ENCODE data around the gene OR5M11. TPM values are rescaled to one million over a fixed set of nuclear protein-coding genes. Genes with fewer than 3 reads are reported as not detected.

OR5M11 gene
- total and polyA plus RNA-seq, 7 experiments from 2014 or later: not detected

DNA sequence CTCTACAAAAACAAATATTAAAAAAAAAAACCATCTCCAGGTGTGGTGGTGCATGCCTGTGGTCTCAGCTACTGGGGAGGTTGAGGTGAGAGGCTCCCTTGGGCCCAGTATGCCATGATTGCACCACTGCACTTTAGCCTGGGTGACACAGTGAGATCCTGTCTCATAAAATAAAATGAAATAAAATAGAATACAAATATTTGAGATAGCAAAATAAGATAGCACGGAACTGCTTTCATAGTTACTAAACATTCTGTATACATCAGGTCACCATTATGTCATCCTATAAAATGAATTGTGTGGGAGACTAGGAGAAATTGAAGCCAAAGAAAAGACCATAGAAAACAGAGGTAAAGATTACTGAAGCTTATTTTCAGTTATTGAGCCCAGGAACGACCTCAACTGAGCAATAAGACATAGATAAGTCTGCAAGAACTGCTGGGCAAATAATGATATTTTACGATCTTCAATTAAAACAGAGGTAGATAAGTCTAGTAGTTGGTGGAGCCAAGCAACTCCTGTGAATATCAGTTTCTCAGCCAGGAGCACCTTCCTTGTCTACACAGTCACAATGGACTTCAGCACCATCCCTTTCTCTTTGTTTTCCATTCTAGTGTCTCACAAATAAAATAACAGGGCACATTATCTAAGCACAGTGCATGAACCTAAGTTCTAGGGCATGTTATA is 9.9 kb downstream of the OR5M11 start:
- no peaks in the 10 kb centered on the region for H3K4me1 ChIP-seq (ENCODE audit: control insufficient read depth in 2 of 2, insufficient read depth in 2 of 2, low read length in 2 of 2)
- ATAC-seq (no peak), DNase-seq (no peak)
- H3K9me3 ChIP-seq (ENCODE audit: control insufficient read depth in 2 of 3, low read length in 3 of 3): peaks cover 0 to 3% (median 0%) of the 10 kb centered on the region in 3 experiments
- no peak overlapping the region for H3K4me3 ChIP-seq (ENCODE audit: low read length)
- ChIA-PET POLR2A (no interaction called here), CTCF (no interaction called here)
- Mint-ChIP-seq H3K27ac (no peak overlapping the region), H3K4me1 (no peaks in the 10 kb centered on the region), H3K27me3 (no peaks in the 10 kb centered on the region), H3K36me3 (no peaks in the 10 kb centered on the region), H3K9me3 (peaks cover 0 to 22% (median 4%) of the 10 kb centered on the region in 11 donors), H3K4me3 (no peak overlapping the region)
- H3K27ac ChIP-seq (ENCODE audit: low read depth, low read length): no peak overlapping the region
- no peaks in the 10 kb centered on the region for H3K36me3 ChIP-seq (ENCODE audit: control insufficient read depth in 2 of 3, insufficient read depth in 3 of 3, low read length in 3 of 3)
- no peaks in the 10 kb centered on the region for H3K27me3 ChIP-seq (ENCODE audit: control insufficient read depth in 2 of 2, insufficient read depth in 2 of 2, low read length in 2 of 2)
- intact Hi-C loops (cut with micrococcal nuclease): no loop called here

DNA sequence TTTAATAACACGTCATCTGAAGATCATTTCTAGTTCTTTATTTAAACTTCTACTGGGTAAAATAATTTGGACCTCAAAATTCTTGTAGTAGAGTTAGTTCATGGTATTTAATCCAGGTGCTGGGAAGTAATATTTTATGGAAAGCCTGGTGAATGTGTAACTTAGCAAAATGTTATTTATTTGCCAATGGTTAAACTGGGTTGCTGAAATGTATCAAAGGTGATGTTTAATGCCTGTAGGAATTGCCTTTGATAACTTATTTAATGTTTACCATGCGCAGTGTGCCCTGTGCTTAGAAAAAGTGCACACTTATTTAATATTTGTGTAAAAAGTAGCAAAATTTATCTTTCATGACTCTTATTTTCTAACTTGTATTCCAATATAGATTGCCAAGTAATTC is 11.2 kb downstream of the OR5M11 start:
- ChIA-PET POLR2A (no interaction called here), CTCF (no interaction called here)
- Histone ChIP-seq H3K9me3 (ENCODE audit: control insufficient read depth in 2 of 3, low read length in 3 of 3) (peaks cover 0 to 3% (median 0%) of the 10 kb centered on the region in 3 experiments), H3K4me3 (ENCODE audit: low read length) (no peak overlapping the region), H3K4me1 (ENCODE audit: control insufficient read depth in 2 of 2, insufficient read depth in 2 of 2, low read length in 2 of 2) (no peaks in the 10 kb centered on the region), H3K27ac (ENCODE audit: low read depth, low read length) (no peak overlapping the region), H3K27me3 (ENCODE audit: control insufficient read depth in 2 of 2, insufficient read depth in 2 of 2, low read length in 2 of 2) (no peaks in the 10 kb centered on the region), H3K36me3 (ENCODE audit: control insufficient read depth in 2 of 3, insufficient read depth in 3 of 3, low read length in 3 of 3) (no peaks in the 10 kb centered on the region)
- intact Hi-C loops (cut with micrococcal nuclease): no loop called here
- Mint-ChIP-seq H3K27me3 (no peaks in the 10 kb centered on the region), H3K27ac (no peak overlapping the region), H3K9me3 (peaks cover 0 to 24% (median 3%) of the 10 kb centered on the region in 11 donors), H3K4me3 (no peak overlapping the region), H3K36me3 (no peaks in the 10 kb centered on the region), H3K4me1 (no peaks in the 10 kb centered on the region)
- DNase-seq (no peak), ATAC-seq (no peak)

DNA sequence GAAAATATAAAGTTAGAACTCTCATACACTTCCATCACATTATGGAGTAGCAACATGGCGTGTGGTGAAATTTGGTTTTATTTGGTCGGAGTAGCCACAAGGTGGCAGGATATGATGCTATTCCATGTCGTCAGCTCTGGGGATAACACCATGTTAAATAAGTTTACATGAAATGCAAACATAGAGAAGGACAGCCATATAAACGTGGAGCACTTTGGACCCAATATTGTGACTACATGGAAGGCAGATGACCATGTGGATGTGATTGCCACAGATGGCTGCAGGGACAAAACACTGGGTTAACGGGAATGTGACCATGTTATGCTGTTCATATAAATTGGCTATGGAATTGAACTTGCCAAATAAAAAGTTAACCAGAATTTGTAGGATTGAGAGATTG is 21.0 kb downstream of the OR5M11 start:
- no peak overlapping the region for H3K4me3 Mint-ChIP-seq
- no peak overlapping the region for H3K4me3 ChIP-seq (ENCODE audit: low read length)
- H3K27me3 Mint-ChIP-seq: no peaks in the 10 kb centered on the region
- H3K9me3 Mint-ChIP-seq: peaks cover 0 to 24% (median 6%) of the 10 kb centered on the region in 11 donors
- no peak for ATAC-seq
- no peak overlapping the region for H3K27ac ChIP-seq (ENCODE audit: low read depth, low read length)
- POLR2A ChIA-PET: no interaction called here
- H3K36me3 Mint-ChIP-seq: peaks cover 0 to 5% (median 0%) of the 10 kb centered on the region in 5 donors
- no peak for DNase-seq
- no peaks in the 10 kb centered on the region for H3K9me3 ChIP-seq (ENCODE audit: control insufficient read depth in 2 of 3, low read length in 3 of 3)
- intact Hi-C loops (cut with micrococcal nuclease): no loop called here
- H3K27me3 ChIP-seq (ENCODE audit: control insufficient read depth in 2 of 2, insufficient read depth in 2 of 2, low read length in 2 of 2): no peaks in the 10 kb centered on the region
- CTCF ChIA-PET: no interaction called here
- no peaks in the 10 kb centered on the region for H3K4me1 Mint-ChIP-seq
- no peak overlapping the region for H3K27ac Mint-ChIP-seq
- no peaks in the 10 kb centered on the region for H3K36me3 ChIP-seq (ENCODE audit: control insufficient read depth in 2 of 3, insufficient read depth in 3 of 3, low read length in 3 of 3)
- H3K4me1 ChIP-seq (ENCODE audit: control insufficient read depth in 2 of 2, insufficient read depth in 2 of 2, low read length in 2 of 2): no peaks in the 10 kb centered on the region

DNA sequence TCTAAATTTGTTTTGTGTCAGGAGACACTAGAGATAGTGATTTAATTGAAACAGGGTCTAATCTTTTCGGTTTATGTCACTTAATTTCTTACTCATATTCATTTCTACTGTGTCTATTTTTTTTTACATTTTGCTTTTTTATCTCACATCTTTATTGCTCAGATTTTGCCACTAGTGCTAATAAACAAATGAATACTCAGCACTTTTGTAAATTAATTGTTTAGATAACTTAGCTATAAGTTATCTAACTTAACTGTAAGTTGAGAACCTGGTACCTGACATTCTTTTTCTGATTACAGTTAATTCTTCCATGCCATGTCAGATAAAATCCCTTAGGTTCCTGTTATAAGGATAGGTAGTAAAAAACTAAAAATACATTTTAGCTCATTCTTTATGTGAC is 29.8 kb downstream of the OR5M11 start:
- Histone ChIP-seq H3K36me3 (ENCODE audit: control insufficient read depth in 2 of 3, insufficient read depth in 3 of 3, low read length in 3 of 3) (no peaks in the 10 kb centered on the region), H3K9me3 (ENCODE audit: control insufficient read depth in 2 of 3, low read length in 3 of 3) (no peaks in the 10 kb centered on the region), H3K4me1 (ENCODE audit: control insufficient read depth in 2 of 2, insufficient read depth in 2 of 2, low read length in 2 of 2) (no peaks in the 10 kb centered on the region), H3K27ac (ENCODE audit: low read depth, low read length) (no peak overlapping the region), H3K27me3 (ENCODE audit: control insufficient read depth in 2 of 2, insufficient read depth in 2 of 2, low read length in 2 of 2) (no peaks in the 10 kb centered on the region), H3K4me3 (ENCODE audit: low read length) (no peak overlapping the region)
- no peak for ATAC-seq
- ChIA-PET POLR2A (no interaction called here), CTCF (no interaction called here)
- Mint-ChIP-seq H3K27me3 (no peaks in the 10 kb centered on the region), H3K4me1 (no peaks in the 10 kb centered on the region), H3K36me3 (no peaks in the 10 kb centered on the region), H3K27ac (no peak overlapping the region), H3K9me3 (peaks cover 0 to 21% (median 6%) of the 10 kb centered on the region in 11 donors), H3K4me3 (no peak overlapping the region)
- intact Hi-C loops (cut with micrococcal nuclease): no loop called here
- no peak for DNase-seq

DNA sequence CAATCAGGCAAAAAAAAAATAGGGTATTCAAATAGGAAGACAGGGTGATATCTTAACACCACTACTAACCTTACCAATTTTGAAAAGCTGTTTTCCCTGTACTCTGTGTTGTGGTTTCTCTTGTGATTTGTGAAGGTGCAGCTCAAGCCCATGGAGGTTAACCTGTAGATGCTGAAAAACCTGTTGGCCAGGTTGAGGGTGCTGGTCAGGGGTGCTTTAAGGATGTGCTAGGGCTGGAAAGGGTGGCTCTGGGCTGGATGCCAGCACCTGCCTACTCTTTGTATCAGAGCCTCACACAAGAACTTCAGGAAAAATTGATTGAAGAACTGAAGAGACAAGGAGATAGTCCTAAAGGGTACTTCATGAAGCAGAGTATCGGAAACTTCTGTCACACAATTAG is 33.6 kb downstream of the OR5M11 start:
- H3K9me3 Mint-ChIP-seq: peaks cover 0 to 22% (median 6%) of the 10 kb centered on the region in 11 donors
- H3K4me3 Mint-ChIP-seq: no peak overlapping the region
- no peaks in the 10 kb centered on the region for H3K36me3 Mint-ChIP-seq
- Histone ChIP-seq H3K9me3 (ENCODE audit: control insufficient read depth in 2 of 3, low read length in 3 of 3) (no peaks in the 10 kb centered on the region), H3K36me3 (ENCODE audit: control insufficient read depth in 2 of 3, insufficient read depth in 3 of 3, low read length in 3 of 3) (no peaks in the 10 kb centered on the region), H3K27ac (ENCODE audit: low read depth, low read length) (no peak overlapping the region), H3K4me3 (ENCODE audit: low read length) (no peak overlapping the region), H3K27me3 (ENCODE audit: control insufficient read depth in 2 of 2, insufficient read depth in 2 of 2, low read length in 2 of 2) (no peaks in the 10 kb centered on the region), H3K4me1 (ENCODE audit: control insufficient read depth in 2 of 2, insufficient read depth in 2 of 2, low read length in 2 of 2) (no peaks in the 10 kb centered on the region)
- DNase-seq: no peak
- intact Hi-C loops (cut with micrococcal nuclease): no loop called here
- no peak overlapping the region for H3K27ac Mint-ChIP-seq
- CTCF ChIA-PET: no interaction called here
- ATAC-seq: no peak
- H3K4me1 Mint-ChIP-seq: no peaks in the 10 kb centered on the region
- POLR2A ChIA-PET: no interaction called here
- no peaks in the 10 kb centered on the region for H3K27me3 Mint-ChIP-seq

DNA sequence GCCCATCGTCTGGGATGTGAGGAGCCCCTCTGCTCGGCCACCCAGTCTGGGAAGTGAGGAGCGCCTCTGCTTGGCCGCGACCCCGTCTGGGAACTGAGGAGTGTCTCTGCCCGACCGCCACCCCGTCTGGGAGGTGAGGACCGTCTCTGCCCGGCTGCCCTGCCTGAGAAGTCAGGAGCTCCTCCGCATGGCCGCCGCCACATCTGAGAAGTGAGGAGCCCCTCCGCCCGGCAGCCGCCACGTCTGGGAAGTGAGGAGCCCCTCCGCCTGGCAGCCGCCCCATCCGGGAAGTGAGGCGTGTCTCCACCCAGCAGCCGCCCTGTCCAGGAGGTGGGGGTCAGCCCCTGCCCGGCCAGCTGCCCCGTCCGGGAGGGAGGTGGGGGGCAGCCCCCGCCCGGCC is 46.0 kb downstream of the OR5M11 start:
- ChIA-PET CTCF (no interaction called here), POLR2A (no interaction called here)
- no peaks in the 10 kb centered on the region for H3K27me3 ChIP-seq (ENCODE audit: control insufficient read depth in 2 of 2, insufficient read depth in 2 of 2, low read length in 2 of 2)
- Mint-ChIP-seq H3K27ac (no peak overlapping the region), H3K27me3 (no peaks in the 10 kb centered on the region), H3K4me1 (no peaks in the 10 kb centered on the region), H3K36me3 (no peaks in the 10 kb centered on the region), H3K9me3 (peaks cover 4 to 26% (median 7%) of the 10 kb centered on the region in 11 donors), H3K4me3 (no peak overlapping the region)
- DNase-seq: no peak
- no peaks in the 10 kb centered on the region for H3K36me3 ChIP-seq (ENCODE audit: control insufficient read depth in 2 of 3, insufficient read depth in 3 of 3, low read length in 3 of 3)
- no peak overlapping the region for H3K4me3 ChIP-seq (ENCODE audit: low read length)
- no peaks in the 10 kb centered on the region for H3K4me1 ChIP-seq (ENCODE audit: control insufficient read depth in 2 of 2, insufficient read depth in 2 of 2, low read length in 2 of 2)
- H3K27ac ChIP-seq (ENCODE audit: low read depth, low read length): no peak overlapping the region
- peaks cover 0 to 4% (median 0%) of the 10 kb centered on the region in 3 experiments for H3K9me3 ChIP-seq (ENCODE audit: control insufficient read depth in 2 of 3, low read length in 3 of 3)
- intact Hi-C loops (cut with micrococcal nuclease): no loop called here
- ATAC-seq: no peak

DNA sequence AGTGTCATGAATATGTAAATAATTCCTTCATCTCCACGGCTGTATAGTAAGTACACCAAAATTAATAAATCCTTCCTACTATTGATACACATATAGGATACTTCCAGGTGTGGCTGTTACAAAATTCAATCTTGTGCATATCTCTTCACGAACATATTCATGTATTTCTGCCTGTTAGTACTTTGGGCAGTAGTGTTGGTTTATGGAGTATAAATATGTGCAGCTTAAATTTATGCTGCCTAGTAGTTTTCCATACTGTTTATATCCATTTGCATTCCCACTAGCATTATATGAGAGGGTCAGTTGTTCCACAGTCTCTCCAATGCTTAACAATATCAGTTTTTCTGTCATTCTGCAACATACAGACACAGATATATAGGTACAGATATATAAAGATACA is 47.9 kb downstream of the OR5M11 start:
- no peaks in the 10 kb centered on the region for H3K4me1 Mint-ChIP-seq
- intact Hi-C loops (cut with micrococcal nuclease): no loop called here

More for the DNA sequence above, 47.9 kb downstream of the OR5M11 start:
- ChIA-PET POLR2A (no interaction called here), CTCF (no interaction called here)
- Mint-ChIP-seq H3K9me3 (peaks cover 3 to 20% (median 9%) of the 10 kb centered on the region in 11 donors), H3K27ac (no peak overlapping the region), H3K27me3 (no peaks in the 10 kb centered on the region), H3K4me3 (no peak overlapping the region), H3K36me3 (no peaks in the 10 kb centered on the region)
- Histone ChIP-seq H3K27ac (ENCODE audit: low read depth, low read length) (no peak overlapping the region), H3K9me3 (ENCODE audit: control insufficient read depth in 2 of 3, low read length in 3 of 3) (peaks cover 0 to 4% (median 0%) of the 10 kb centered on the region in 3 experiments), H3K36me3 (ENCODE audit: control insufficient read depth in 2 of 3, insufficient read depth in 3 of 3, low read length in 3 of 3) (no peaks in the 10 kb centered on the region), H3K4me3 (ENCODE audit: low read length) (no peak overlapping the region), H3K4me1 (ENCODE audit: control insufficient read depth in 2 of 2, insufficient read depth in 2 of 2, low read length in 2 of 2) (no peaks in the 10 kb centered on the region), H3K27me3 (ENCODE audit: control insufficient read depth in 2 of 2, insufficient read depth in 2 of 2, low read length in 2 of 2) (no peaks in the 10 kb centered on the region)
- DNase-seq (no peak), ATAC-seq (no peak)

Measured in naive thymus-derived CD4-positive, alpha-beta T cell (primary cell).